ENCODE data around the gene ZKSCAN8.

The ZKSCAN8 gene

DNA sequence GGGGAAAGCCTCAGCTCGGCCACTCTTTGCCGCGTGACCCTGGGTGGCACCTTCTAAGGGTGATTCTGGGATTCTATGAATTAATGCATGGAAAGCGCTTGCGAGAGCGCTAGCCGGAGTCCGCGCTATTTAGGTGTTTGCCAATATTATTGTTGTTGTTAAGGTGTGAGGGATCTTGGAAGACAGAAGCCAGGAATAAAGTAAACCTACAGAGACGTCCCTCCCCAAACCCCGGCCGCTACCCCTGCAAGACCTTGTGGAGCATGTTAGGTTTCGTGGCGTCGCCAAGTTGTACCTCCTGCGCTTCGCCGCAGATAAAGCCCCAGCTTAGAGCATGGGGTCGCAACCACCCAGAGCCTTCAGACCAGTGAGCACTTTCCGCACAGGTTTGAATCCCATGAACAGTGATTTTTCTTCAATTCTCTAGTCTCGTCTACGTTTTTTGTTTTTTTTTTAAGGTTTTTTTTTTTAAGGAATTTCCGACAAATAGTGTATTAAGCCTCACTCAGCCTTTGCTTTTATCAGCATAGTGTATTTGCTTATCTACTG is 66.5 kb downstream of the ZKSCAN8 start:
- H3K36me3 ChIP-seq (ENCODE audit: insufficient read depth, low read length) = no peaks in the 10 kb centered on the region
- H3K4me2 ChIP-seq (ENCODE audit: low read length) = peak overlapping the region; percentile 96
- peaks cover 76% of the 10 kb centered on the region for H3K27me3 ChIP-seq (ENCODE audit: control insufficient read depth, insufficient read depth, low read length)
- peak overlapping the region; percentile 39 for H3K9ac ChIP-seq (ENCODE audit: low read depth, low read length)
- peaks cover 19% of the 10 kb centered on the region for H3K4me1 ChIP-seq (ENCODE audit: control insufficient read depth, insufficient read depth, low read length)
- H3K4me3 ChIP-seq (ENCODE audit: low read length) = peak overlapping the region; percentile 74
- no peaks in the 10 kb centered on the region for H3K9me3 ChIP-seq (replicated peaks; ENCODE audit: low read length)

Data from skeletal muscle satellite cell (primary cell).